SK-N-SH treated with all-trans-retinoic acid at 6 μM for 48 hours (cell line): ENCODE measurements around the gene VAT1L.

Experiments
- ATAC-seq: fragments of 200-7000 bp; cut with Tn5 transposase; 3 replicates; pipeline ENCODE4 v1.9.1; 2020; ENCODE audit warnings: mild to moderate bottlenecking, moderate library complexity
- ARNTL ChIP-seq: fragments of 450-650 bp; formaldehyde crosslinking; IDR thresholded peaks from 2 replicates; pipeline ENCODE4 v1.5.0; 2020; ENCODE audit warnings: low read depth, mild to moderate bottlenecking, moderate library complexity, borderline replicate concordance
- CSDC2 ChIP-seq: fragments of 250-450 bp; sonication (Bioruptor Pico); IDR thresholded peaks from 2 replicates; pipeline ENCODE4 v1.5.0; 2020; ENCODE audit warnings: mild to moderate bottlenecking, moderate library complexity
- ESRRG ChIP-seq: fragments of 250-450 bp; sonication (Bioruptor Pico); IDR thresholded peaks from 2 replicates; pipeline ENCODE4 v1.6.1; 2021; ENCODE audit warnings: mild to moderate bottlenecking
- GLIS3 ChIP-seq: fragments of 250-450 bp; sonication (Bioruptor Pico); IDR thresholded peaks from 2 replicates; pipeline ENCODE4 v1.5.0; 2020; ENCODE audit warnings: mild to moderate bottlenecking, moderate library complexity
- ISL1 ChIP-seq: fragments of 250-450 bp; sonication (Bioruptor Pico); IDR thresholded peaks from 2 replicates; pipeline ENCODE4 v2.1.2; 2022; ENCODE audit warnings: mild to moderate bottlenecking, moderate library complexity
- RARB ChIP-seq: fragments of 250-450 bp; sonication (Bioruptor Pico); IDR thresholded peaks from 2 replicates; pipeline ENCODE4 v1.8.0; 2021; ENCODE audit warnings: mild to moderate bottlenecking, moderate library complexity
- SNAI2 ChIP-seq: fragments of 250-450 bp; sonication (Bioruptor Pico); IDR thresholded peaks from 2 replicates; pipeline ENCODE4 v1.5.0; 2020; ENCODE audit warnings: mild to moderate bottlenecking, moderate library complexity
- TCF4 ChIP-seq: fragments of 250-450 bp; sonication (Bioruptor Pico); IDR thresholded peaks from 2 replicates; pipeline ENCODE4 v1.8.0; 2021; ENCODE audit warnings: mild to moderate bottlenecking, moderate library complexity, borderline replicate concordance
- ZC3H10 ChIP-seq: fragments of 250-450 bp; sonication (Bioruptor Pico); IDR thresholded peaks from 2 replicates; pipeline ENCODE4 v1.5.1; 2021; ENCODE audit warnings: mild to moderate bottlenecking, moderate library complexity
- ZFP30 ChIP-seq: fragments of 450-650 bp; formaldehyde crosslinking; IDR thresholded peaks from 2 replicates; pipeline ENCODE4 v1.5.0; 2022; ENCODE audit warnings: mild to moderate bottlenecking, moderate library complexity
- ZNF565 ChIP-seq: fragments of 450-650 bp; formaldehyde crosslinking; conservative IDR thresholded peaks from 2 replicates; pipeline ENCODE4 v1.5.0; 2020; ENCODE audit warnings: low read depth, mild to moderate bottlenecking, moderate library complexity
- ZNF70 ChIP-seq: fragments of 450-650 bp; formaldehyde crosslinking; IDR thresholded peaks from 2 replicates; pipeline ENCODE4 v1.5.0; 2020; ENCODE audit warnings: mild to moderate bottlenecking, moderate library complexity
- ZNF8 ChIP-seq: fragments of 450-650 bp; formaldehyde crosslinking; IDR thresholded peaks from 2 replicates; pipeline ENCODE4 v1.5.0; 2020; ENCODE audit warnings: mild to moderate bottlenecking, moderate library complexity
- TF ChIP-seq, protein P1 (sequence below): fragments of 250-450 bp; sonication (Bioruptor Pico); IDR thresholded peaks from 2 replicates; pipeline ENCODE4 v1.5.1; 2020; ENCODE audit warnings: low read depth, mild to moderate bottlenecking, moderate library complexity
- TF ChIP-seq, protein P2 (sequence below): fragments of 250-450 bp; sonication (Bioruptor Pico); IDR thresholded peaks from 2 replicates; pipeline ENCODE4 v1.8.0; 2021; ENCODE audit warnings: low read depth, mild to moderate bottlenecking, moderate library complexity, borderline replicate concordance
- TF ChIP-seq, protein P3 (sequence below): fragments of 250-450 bp; sonication (Bioruptor Pico); IDR thresholded peaks from 2 replicates; pipeline ENCODE4 v1.5.0; 2020; ENCODE audit warnings: mild to moderate bottlenecking, moderate library complexity
- TF ChIP-seq, protein P4 (sequence below): fragments of 250-450 bp; sonication (Bioruptor Pico); IDR thresholded peaks from 2 replicates; pipeline ENCODE4 v1.5.1; 2021; ENCODE audit warnings: mild to moderate bottlenecking, moderate library complexity
- TF ChIP-seq, protein P5 (sequence below): fragments of 250-450 bp; sonication (Bioruptor Pico); IDR thresholded peaks from 2 replicates; pipeline ENCODE4 v1.8.0; 2020; ENCODE audit warnings: mild to moderate bottlenecking, moderate library complexity, borderline replicate concordance

VAT1L gene

DNA sequence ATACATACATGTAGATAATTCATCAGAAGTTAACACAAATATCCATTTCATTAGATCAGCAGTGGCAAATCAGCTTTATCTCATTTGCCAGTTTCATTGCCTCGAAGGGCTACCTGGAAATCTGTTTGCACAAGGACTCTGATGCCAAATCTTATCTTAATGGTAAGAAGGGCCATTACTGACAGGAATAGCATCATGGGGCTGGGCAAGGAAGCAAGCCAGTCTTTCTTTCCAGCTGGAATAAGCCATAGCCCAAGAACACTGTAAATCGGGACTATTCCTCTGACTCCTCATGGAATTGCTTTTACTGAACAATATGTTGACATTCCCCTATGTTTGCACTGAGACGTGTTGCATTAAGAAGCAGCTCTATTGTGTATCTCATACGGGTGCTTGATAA lies 132.6 kb downstream of the VAT1L start (continued):
- TF ChIP-seq, protein P1, sequence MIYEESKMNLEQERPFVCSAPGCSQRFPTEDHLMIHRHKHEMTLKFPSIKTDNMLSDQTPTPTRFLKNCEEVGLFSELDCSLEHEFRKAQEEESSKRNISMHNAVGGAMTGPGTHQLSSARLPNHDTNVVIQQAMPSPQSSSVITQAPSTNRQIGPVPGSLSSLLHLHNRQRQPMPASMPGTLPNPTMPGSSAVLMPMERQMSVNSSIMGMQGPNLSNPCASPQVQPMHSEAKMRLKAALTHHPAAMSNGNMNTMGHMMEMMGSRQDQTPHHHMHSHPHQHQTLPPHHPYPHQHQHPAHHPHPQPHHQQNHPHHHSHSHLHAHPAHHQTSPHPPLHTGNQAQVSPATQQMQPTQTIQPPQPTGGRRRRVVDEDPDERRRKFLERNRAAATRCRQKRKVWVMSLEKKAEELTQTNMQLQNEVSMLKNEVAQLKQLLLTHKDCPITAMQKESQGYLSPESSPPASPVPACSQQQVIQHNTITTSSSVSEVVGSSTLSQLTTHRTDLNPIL = no peak
- no peak for TF ChIP-seq ISL1 (CRISPR knock-in tag)
- TF ChIP-seq ESRRG (CRISPR knock-in tag) = no peak
- TF ChIP-seq, protein P2, sequence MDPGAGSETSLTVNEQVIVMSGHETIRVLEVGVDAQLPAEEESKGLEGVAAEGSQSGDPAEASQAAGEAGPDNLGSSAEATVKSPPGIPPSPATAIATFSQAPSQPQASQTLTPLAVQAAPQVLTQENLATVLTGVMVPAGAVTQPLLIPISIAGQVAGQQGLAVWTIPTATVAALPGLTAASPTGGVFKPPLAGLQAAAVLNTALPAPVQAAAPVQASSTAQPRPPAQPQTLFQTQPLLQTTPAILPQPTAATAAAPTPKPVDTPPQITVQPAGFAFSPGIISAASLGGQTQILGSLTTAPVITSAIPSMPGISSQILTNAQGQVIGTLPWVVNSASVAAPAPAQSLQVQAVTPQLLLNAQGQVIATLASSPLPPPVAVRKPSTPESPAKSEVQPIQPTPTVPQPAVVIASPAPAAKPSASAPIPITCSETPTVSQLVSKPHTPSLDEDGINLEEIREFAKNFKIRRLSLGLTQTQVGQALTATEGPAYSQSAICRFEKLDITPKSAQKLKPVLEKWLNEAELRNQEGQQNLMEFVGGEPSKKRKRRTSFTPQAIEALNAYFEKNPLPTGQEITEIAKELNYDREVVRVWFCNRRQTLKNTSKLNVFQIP (CRISPR knock-in tag) = no peak
- no peak for TF ChIP-seq ZC3H10 (CRISPR knock-in tag)

DNA sequence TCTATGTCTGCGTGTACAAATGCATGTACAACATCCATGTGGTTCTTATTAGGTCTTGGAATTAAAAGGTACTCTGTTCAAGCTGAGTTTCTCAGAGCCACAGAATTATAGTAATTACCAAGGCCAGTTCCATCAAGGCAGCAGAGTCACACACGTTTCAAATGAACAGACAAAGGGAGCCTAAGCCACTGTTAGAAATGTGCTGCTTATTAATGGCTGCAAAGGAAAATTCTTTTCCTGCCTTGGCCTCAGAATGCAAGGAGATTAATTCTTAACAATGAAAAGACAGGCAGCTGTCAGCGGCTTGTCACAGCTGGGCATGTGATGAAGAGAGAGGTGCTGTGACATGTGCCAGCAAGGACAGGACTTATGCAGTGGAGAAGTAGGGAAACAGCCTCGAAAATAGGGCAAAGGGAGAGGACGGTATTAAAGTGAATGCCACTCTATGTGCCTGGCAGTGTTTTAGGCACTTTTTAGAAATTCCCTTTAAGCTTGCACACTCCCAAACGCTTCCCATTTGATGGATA lies 133.9 kb downstream of the VAT1L start:
- TF ChIP-seq GLIS3 (CRISPR knock-in tag) (no peak), SNAI2 (CRISPR knock-in tag) (no peak), ZFP30 (CRISPR knock-in tag) (no peak), TCF4 (no peak), ISL1 (CRISPR knock-in tag) (no peak)
- TF ChIP-seq, protein P2 (CRISPR knock-in tag) = no peak
- TF ChIP-seq, protein P3, sequence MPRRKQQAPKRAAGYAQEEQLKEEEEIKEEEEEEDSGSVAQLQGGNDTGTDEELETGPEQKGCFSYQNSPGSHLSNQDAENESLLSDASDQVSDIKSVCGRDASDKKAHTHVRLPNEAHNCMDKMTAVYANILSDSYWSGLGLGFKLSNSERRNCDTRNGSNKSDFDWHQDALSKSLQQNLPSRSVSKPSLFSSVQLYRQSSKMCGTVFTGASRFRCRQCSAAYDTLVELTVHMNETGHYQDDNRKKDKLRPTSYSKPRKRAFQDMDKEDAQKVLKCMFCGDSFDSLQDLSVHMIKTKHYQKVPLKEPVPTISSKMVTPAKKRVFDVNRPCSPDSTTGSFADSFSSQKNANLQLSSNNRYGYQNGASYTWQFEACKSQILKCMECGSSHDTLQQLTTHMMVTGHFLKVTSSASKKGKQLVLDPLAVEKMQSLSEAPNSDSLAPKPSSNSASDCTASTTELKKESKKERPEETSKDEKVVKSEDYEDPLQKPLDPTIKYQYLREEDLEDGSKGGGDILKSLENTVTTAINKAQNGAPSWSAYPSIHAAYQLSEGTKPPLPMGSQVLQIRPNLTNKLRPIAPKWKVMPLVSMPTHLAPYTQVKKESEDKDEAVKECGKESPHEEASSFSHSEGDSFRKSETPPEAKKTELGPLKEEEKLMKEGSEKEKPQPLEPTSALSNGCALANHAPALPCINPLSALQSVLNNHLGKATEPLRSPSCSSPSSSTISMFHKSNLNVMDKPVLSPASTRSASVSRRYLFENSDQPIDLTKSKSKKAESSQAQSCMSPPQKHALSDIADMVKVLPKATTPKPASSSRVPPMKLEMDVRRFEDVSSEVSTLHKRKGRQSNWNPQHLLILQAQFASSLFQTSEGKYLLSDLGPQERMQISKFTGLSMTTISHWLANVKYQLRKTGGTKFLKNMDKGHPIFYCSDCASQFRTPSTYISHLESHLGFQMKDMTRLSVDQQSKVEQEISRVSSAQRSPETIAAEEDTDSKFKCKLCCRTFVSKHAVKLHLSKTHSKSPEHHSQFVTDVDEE (CRISPR knock-in tag) = no peak
- no peak for ATAC-seq

DNA sequence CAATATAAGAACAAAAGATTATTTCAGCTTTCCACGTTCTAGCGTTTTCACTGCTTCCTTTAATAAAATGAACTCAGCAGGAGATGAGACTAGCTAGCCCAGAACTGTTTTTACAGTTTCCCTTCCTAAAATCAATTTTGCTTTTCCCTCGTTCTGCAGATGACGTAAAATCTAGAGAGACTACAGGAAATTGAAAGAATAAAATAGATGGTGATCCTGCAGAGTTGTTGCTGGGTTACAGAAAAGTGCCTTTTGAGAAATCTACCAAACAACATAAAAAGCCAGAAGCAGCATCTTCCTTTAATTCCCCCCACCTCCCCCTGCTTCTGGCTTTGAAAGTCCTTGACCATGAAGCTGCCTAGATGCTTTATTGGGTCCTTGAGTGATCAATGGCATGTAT lies 137.2 kb downstream of the VAT1L start:
- TF ChIP-seq ZC3H10 (CRISPR knock-in tag) (no peak), ZFP30 (CRISPR knock-in tag) (no peak), CSDC2 (CRISPR knock-in tag) (no peak), ARNTL (CRISPR knock-in tag) (no peak), ZNF70 (CRISPR knock-in tag) (no peak), RARB (CRISPR knock-in tag) (no peak)
- TF ChIP-seq, protein P4, sequence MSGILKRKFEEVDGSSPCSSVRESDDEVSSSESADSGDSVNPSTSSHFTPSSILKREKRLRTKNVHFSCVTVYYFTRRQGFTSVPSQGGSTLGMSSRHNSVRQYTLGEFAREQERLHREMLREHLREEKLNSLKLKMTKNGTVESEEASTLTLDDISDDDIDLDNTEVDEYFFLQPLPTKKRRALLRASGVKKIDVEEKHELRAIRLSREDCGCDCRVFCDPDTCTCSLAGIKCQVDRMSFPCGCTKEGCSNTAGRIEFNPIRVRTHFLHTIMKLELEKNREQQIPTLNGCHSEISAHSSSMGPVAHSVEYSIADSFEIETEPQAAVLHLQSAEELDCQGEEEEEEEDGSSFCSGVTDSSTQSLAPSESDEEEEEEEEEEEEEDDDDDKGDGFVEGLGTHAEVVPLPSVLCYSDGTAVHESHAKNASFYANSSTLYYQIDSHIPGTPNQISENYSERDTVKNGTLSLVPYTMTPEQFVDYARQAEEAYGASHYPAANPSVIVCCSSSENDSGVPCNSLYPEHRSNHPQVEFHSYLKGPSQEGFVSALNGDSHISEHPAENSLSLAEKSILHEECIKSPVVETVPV (CRISPR knock-in tag) = no peak
- TF ChIP-seq, protein P1 = no peak

DNA sequence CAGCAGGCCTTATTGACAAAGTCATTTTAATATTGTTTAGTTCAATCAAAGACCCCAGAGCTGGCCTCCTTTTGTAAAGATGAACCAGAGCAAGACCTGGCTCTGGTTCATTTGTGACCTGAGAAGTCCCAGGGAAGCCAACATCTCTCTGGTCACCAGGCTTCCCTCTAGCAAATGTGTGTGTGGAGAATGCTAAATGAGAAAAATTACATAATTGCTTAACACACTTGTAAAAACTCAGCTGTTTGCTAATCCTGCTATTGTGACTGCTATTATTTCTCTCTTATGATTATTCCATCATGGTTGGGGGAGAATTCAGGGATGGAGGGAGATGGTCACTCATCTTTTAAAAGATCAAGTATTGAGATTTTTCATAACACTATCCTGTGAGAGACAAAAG lies 139.7 kb downstream of the VAT1L start:
- no peak for ATAC-seq
- TF ChIP-seq, protein P5, sequence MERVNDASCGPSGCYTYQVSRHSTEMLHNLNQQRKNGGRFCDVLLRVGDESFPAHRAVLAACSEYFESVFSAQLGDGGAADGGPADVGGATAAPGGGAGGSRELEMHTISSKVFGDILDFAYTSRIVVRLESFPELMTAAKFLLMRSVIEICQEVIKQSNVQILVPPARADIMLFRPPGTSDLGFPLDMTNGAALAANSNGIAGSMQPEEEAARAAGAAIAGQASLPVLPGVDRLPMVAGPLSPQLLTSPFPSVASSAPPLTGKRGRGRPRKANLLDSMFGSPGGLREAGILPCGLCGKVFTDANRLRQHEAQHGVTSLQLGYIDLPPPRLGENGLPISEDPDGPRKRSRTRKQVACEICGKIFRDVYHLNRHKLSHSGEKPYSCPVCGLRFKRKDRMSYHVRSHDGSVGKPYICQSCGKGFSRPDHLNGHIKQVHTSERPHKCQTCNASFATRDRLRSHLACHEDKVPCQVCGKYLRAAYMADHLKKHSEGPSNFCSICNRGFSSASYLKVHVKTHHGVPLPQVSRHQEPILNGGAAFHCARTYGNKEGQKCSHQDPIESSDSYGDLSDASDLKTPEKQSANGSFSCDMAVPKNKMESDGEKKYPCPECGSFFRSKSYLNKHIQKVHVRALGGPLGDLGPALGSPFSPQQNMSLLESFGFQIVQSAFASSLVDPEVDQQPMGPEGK (CRISPR knock-in tag) = no peak
- TF ChIP-seq ZNF565 (CRISPR knock-in tag) (no peak), ZNF8 (CRISPR knock-in tag) (no peak), RARB (CRISPR knock-in tag) (no peak)
- TF ChIP-seq, protein P4 (CRISPR knock-in tag) = no peak

More for the DNA sequence above, 137.2 kb downstream of the VAT1L start:
- no peak for ATAC-seq
